Activated CD4-positive, CD25-positive, alpha-beta regulatory T cell treated with anti-CD3 and anti-CD28 coated beads, Interleukin-2, amount 50 U/mL, for 24 hours (primary cell): ENCODE results near the gene RBM17.
A peak's percentile ranks its signal among the peaks of the same experiment; 100 is the strongest.
"Not testable (repeated sequence)": the region's sequence is repeated elsewhere in the genome, so short reads cannot be mapped to it uniquely, and the experiment has no call there.

Experiments used
- ATAC-seq, 2 donors: fragments of 150-1000 bp; cut with Tn5 transposase; one replicate each; pipeline ENCODE4 v1.10.0; 2021; ENCODE audit warnings: mild to moderate bottlenecking in 1 of 2, moderate library complexity in 1 of 2

Gene RBM17

DNA sequence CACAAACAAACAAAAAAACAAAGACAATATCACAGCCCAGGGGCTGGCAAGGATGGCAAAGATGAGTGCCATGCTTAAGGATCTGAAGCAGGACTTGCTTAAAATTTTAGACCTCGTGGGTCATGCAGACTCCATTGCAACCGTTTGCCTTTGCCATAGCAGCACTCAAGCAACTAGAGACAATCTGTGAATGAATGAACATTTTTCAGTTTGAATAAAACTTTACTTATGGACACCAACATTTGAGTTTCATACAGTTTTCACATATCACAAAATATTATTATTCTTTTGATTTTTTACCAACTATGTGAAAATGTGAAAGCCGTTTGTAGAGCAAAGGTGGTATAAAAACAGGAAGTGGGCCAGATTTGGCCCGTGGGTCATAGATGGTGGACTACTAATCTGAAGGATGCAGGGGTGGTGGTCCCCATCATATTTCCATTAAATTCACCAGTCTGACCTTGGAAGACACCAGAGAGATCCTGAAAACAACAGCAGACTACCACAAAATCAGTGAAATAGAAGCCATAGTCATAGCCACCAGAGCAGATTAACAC lies 8.3 kb upstream of the RBM17 start:
- ATAC-seq: no peak

DNA sequence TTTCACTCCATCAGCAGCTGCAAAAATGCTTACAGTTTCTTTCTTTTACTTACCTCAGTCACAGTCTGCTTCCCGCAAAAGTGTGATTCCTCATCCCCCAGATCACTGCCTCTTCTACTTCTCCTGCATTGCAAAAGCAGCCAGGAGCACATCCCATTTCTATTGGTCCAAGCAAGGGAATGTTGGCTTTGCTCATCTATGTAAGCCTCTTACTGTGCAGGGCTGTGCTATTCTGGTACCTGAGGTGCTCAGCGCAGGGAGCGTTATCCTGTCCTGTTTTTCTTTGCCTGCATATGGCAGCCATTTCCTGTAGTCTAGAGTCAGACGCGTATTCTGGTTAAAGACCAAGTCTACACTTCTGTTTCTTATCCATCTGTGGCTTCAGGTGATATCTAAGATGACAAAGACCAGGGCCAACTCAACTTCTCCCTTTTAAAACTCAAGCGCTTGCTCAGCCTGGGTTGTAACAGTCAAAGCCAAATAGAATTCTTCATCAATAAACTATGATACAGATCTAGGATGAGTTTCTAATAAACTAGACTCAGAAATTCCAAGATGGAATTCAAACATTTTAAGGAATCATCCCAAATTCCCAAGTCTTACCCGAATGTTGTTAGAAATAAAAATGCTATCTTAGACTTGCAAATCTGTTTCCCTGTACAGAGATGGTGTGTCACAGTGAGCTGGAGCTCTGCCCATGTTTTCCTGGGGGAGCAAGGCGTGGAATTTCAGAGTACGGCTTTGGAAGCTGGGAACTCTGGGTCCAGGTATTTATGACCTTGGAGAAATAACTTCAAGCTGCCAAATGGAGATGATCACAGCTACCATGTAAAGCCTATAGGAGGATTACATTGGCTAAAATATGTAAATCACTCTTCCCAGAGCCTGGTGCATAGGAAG lies 6.1 kb upstream of the RBM17 start:
- peak; percentile 12 to 15 for ATAC-seq

DNA sequence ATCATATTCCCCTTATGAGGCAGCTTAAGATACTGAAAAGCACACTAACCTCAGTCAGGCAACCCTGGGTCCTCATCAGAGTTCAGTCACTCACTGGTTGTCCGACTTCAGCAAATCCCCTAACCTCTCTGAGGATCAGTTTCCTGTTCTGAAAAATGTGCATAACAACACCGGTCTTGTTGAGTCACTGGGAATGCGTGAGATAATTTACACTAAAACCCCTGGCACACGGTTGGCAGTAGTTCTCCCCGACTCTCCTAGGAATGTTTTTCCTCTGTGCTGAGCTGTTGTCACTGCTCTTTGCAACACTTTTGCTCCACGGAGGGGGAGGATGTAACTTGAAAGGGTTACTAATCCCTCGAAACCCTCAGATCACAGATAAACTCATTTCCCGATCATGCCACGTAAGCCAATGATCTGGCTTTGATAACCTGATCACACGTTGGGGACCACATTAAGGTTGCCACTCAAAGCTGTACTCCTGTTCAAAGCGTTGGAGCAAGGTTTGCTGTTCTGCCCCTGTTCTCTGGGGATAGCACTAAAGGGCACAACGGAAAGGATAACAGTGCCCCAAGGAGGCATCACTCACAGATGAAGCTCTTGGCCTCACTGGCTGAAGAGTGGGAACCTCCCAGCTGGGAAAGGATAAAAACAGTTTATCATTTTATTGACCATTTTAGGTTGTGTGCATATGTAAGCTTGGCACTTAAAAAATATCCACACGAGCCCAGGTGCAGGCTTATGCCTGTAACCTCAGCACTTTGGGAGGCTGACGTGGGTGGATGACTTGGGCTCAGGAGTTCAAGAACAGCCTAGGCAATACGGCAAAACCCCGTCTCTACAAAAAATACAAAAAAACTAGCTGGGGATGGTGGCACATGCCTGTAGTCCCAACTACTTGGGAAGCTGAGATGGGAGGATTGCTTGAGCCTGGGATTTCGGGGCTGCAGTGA lies 5.0 kb upstream of the RBM17 start:
- ATAC-seq: peak; percentile 78

DNA sequence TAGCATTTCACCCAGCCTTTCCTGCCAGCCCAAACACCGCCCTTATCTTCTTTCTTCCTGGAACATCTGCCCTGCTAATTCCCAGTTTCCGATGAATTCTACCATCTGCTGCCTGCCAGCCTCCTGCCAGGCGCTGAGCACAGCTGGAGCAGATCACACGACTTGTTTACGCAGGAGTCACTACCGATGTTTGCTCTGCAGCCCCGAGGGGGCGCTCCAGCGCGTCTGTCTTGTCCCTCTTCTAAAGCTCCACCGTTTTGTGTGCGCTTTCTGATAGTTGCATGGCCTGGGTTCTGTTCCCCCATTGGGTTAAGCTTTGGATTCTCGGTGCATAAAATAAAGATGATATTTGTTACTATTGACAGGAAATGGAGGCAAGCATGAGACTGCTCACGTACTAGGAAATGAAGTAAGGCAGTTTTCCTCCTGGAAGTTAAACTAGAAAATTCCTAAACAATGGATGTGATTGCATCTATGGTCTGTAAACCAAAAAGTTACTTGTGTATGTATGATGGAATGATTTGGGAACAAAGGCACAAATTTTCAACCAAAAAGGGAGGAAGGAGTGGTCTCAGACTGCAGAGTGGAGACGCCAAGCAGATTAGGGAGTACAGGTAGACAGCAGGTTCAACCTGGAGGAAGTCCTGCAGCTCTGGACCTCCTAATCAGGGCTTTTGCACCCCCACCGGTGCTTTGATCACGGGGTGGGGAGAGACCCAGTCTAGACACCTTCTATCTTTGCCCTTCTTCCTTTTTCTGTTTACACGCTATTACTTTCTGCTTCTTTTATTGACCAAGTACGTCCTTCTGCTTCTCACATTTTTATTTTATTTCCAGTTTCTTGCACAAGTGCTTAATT lies 2.2 kb upstream of the RBM17 start:
- ATAC-seq: peak; percentile 29 to 31

DNA sequence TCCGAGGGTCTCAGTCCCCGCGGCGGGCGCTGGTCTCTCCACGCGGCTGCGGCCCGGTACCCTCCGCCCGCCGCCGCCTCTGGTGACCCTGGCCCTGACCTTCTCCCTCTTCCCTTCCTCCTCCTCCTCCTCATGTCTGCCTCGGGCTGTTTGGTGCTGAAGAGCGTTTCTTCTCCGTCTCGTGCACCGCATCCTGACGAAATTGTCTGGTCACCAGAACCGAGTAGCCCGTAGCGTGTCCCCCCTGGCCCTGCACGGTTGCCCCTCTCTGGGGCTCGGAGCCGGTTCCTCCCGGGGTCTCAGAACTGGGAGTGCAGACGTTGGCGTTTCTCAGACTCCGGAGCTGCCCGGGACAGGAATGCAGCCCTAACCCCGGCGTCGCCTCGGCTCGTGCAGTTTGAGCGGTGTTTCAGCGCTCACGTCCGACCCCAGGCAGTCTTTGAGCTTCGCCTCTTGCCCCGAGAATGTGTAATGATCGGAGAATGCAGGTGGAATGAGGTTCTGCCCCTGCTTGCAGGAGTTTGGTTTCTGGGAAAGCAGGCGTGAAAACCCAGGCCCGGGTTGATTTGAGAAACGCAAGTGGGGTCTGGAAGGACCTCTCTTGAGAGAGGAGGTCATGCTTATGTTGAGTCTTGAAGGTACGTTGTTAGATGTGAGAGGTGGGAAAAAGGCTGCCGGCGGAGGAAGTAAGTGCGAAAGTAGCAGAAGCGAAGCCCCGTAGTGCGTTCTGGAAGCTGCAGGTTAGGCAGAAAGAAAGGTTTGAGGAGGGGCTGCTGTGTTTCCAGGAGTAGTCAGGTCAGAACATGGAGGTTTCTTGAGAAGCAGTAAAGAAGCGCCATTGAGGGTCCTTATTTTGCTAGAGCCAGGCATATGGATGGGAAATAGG lies 743 bp downstream of the RBM17 start:
- ATAC-seq: peak in 1 of 2 donors; percentile 4

DNA sequence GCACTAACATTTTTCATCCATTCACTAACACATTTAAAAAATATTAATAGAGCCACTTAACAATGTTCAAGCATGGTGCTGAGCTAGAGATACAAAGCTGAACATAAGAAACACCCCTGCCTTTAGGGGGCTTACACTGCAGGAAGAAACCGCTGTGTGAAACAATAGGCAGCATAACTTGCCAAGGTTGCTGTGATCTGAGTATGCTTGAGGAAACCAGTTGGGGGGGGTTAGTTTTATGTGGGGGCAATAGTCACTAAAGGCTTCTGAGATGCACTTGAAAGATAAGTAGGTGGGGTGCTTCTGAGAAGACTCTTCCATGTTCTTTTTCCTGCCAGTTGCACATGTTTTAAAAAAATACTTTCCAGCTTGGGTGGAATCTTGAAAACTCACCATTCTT lies 2.8 kb downstream of the RBM17 start:
- ATAC-seq: peak in 1 of 2 donors; percentile 11

DNA sequence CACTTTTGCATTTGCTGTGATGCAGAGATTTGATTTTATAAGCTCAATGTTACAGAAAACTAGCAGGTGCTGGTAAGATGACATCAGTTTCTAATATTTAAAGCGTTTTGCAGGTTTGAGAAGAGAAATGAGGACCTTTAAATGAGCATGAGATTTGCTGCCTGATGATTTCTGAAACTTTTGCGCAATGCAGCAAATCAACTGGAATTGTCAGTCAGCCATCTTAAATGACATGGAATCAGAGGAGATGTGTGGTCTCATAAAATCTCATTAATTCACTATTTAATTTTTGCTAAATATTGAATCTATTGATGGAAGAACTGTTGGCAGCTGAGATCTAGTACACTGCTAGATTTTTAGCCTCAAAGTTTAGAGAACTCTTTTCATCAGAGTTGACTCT lies 3.9 kb downstream of the RBM17 start:
- ATAC-seq: no peak

DNA sequence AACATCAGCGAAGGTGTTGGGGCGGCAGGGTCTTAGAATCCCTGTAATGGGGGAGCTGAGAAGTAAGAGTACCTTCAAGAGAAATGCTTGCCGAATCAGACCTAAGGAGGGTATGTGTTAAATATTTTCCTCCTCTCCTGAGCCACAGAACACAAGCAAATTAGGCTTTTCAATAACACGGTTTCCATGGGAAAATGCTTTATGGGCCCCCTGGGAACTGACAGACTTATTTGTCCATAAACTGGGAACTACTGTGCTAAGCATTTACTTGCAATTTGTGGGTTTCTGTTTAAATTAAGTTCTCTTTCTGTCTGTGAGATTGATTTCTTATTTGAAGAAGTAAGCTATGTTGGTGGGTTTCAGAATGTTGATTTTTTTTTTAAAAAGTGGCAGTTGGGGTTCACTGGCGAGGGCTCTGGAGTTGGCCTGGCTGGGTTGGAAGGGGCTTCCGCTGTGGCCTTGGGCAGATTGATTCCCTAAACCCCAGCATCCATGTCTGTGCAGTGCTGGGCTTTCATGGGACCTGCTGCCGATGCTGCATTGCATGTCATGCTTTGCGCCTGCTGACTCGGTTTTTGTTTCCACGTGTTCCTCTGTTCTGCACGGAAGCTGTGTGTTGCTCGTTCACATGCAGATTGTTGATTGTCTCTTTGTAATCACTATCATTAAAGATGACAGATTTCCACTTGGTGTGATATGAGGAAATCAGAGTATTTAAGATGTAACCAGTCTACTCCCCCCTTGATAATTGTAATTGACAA lies 7.2 kb downstream of the RBM17 start:
- ATAC-seq: no peak

DNA sequence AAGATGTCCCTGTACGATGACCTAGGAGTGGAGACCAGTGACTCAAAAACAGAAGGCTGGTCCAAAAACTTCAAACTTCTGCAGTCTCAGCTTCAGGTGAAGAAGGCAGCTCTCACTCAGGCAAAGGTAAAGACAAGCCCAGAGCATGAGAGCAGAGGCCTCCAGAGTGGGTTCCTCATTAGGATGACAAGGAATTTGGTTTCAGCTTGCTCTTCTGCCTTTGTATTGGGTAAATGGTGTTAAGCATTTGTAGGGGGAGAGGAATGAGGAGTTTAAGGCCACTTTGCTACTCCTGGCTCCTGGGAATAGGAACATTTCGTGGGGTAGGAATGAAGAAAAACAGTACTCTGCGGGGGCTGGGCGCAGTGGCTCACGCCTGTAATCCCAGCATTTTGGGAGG lies 8.2 kb downstream of the RBM17 start:
- ATAC-seq: no peak

DNA sequence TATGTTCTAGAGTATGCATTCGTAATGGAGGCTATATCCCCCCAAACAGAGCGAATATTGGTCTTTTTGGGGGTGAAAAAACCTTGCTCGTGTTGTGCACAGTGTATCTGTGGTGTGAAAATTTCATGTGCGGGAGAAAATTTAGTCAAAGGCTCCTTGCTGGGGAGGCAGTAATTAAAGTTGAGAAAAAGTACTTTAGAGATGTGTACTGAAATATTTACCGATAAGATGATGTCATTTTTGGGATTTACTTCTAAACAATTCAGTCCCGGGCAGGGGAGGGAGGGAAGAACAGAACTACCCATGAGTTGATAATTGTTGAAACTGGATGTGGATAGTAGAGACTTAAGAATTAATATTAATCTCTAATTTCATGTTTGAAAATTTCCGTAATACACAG lies 9.3 kb downstream of the RBM17 start:
- ATAC-seq: no peak

DNA sequence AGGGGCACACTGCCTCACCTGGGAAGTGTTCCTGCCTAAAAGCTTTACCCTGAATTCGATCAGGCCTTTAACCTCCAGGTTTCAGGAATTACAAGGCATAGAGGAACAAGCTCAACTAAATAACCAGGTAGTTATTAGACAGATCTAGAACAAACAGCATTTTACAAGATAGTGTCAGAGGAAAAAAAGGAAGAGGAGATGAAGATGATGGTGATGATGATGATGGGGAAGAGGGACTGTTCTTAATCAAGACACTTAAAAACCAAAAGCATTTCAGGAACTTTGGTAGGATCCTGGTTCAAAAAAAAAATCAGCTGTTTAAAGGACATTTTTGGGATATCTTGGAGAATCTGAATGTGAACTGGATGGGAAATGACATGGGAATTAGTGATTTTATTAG lies 11.5 kb downstream of the RBM17 start:
- ATAC-seq: no peak

DNA sequence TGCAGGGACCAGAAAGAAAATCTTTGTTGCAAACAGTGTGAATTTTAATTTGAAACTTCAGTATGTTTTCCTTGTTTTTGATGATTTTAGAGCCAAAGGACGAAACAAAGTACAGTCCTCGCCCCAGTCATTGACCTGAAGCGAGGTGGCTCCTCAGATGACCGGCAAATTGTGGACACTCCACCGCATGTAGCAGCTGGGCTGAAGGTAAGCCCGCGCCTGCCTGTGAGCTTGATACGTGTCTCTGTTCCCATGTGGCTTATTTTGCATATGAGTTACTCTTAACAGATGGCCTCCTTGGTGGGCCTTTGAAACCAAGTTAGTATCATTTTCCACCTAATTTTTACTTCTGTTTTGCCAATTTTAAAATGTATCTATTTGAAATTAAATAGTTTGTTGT lies 12.3 kb downstream of the RBM17 start:
- no peak for ATAC-seq

DNA sequence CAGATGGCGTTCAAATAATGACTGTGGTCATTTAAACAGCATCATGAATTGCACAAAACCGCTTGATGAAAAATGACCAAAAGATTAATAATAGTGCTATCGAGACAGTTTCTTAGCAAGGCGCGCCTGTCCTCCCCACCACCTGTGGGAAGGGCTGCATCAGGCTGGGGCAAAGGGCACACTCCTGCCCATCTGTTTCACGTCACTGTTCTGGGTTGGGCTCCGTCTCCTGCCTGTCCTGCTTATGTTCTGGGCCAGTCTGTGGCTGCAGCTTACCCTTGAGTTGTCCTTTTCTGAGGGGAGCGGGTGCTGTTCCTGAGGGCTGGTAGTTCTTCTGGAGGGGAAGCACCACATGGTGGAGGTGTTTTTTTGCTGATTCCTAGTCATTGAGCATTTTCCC lies 13.3 kb downstream of the RBM17 start:
- no peak for ATAC-seq

DNA sequence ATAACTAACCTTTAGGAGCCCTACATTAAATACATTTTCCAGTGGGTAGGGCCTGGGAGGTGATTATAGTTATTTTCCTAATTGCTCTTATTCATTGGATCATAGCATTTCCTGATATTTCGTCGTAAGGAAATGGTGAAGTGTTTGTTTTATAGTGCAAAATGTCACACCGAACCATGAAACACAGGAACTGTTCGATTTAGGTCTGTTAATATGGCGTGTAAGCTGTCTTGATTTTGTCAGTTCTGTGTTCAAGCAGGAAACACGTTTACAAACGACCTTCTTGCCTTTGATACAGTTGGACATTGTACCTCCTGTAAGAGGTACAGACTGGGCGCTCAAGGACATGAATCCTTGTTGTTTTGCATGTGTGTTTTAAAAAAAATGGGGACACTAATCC lies 14.8 kb downstream of the RBM17 start:
- ATAC-seq: no peak

DNA sequence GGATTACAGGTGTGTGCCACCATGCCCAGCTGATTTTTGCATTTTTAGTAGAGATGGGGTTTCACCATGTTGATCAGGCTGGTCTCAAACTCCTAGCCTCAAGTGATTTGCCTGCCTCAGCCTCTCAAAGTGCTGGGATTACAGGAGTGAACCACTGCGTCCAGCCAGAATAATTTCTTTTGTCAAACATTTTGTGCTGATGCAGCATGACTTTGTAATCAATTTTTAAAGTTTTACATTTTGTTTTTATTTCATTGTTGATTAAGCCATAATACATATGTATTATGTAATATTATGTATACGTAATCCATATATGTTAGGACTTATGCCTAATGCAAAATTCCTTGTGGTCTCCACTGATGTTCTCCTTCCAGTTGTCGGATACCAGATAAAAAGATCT lies 18.8 kb downstream of the RBM17 start:
- not testable (repeated sequence) for ATAC-seq

DNA sequence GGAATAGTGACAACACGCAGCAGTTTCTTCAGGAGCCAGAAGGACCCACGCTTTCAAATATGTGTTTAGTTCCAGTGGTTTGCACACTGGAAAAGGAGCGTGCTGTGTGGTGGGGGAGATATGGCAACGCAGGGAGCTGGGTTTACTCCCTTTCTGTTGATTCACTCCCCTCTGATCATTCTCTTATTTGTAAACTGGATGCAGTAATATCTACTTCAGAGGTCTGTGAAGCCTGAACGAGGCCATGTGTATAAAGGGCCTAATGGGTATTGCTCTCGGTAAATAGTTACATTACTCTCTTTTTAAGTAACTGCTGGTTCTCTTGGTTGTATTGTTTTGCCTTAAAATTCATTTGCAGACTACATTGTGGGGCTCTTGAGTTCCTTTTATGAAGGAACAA lies 19.2 kb downstream of the RBM17 start:
- no peak for ATAC-seq

DNA sequence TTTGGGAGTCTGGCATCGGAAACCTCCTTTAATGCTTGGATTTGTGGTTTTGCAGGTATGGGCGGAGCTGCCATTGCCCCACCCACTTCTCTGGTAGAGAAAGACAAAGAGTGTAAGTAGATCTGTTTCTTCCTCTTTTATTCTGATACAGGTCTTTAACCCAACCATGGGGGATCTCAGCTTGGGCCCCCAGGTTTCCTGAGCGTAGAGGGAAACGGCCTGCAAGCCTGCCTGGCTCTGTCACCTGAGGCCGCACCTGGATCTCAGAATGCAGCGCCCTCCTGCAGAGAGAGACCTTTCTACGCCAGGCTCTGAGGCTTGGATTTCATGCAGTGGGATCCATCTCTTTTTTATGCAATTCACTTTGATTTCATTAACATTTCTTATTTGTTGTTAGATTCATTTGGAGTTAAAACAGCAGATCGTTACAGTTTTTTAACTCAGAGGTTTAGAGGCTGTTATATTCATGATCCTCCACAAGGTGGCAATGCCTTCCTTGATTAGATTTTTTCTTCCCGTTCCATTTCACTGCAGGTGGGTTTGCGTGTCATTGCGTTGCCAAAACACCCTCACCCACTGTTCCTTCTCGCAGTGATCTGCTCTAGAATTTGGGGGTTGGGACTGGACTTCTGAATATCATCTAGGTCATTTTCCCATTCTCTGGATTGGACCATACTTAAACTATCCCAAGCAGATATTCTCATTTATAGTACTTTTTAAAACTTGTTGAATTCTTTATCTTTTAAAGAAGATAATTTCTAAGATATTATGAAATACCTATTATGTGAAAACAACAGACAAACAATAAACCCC lies 20.0 kb downstream of the RBM17 start:
- ATAC-seq: peak in 1 of 2 donors; percentile 49

DNA sequence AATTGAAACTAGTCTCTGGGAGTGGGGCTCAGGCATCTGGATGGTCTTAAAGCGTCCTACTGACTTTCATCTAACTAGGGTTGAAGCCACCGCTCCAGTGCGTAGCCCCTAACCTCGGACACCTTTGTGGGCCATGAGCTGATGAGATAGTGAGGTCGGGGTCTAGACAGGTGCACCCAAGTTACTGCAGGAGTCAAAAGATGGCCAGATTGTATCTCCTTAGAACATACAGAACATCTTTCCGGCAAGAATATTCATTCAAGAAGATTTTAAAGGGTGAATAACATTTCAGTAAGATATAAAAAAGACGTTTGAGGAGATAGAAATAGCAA lies 20.6 kb downstream of the RBM17 start:
- no peak for ATAC-seq

DNA sequence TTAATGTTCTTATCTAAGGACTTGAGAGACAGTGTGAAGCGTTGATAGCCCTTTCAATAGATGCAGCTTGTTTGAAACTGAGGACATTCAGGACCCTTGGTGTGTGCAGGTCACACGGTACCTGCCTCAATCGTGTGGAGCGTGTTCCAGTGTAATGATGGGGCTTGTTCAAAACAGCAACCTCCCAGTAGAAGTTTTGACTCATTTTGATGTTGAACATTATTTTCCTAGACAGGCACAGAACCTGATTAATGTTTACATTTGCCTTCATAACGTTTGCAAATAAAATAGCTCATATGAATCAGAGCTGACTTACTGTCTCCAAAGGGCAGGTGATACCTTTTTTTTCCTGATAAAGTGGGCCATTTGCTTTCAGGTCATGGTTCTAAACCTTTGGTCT lies 21.3 kb downstream of the RBM17 start:
- ATAC-seq: peak in 1 of 2 donors; percentile 33

DNA sequence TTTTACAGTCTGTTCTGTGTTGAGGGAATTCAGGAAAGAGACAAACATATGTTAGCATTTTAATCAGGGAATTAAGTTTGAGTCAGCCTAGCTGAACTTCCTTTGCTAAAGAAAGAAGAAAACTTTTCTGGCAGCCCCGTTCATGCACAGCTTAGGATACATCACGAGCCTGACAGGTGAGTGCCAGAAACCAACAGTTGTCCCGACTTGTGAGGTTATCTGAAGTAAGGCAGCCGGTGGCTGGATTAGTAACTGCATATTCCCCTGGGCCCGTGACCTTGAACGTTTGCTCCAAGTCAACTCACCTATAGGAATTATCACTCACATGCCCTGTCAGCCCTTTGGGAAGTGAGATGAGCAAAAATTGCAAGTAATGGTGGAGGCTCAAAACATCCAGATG lies 24.1 kb downstream of the RBM17 start:
- ATAC-seq: no peak
